Measurements from ENCODE around the gene INSR.

GRCh38 chr19:7251494-7251893 is 42.7 kb downstream of the INSR start:
- TF ChIP-seq CTCF (conservative IDR thresholded peaks at IDR 0.05; ENCODE audit: low read depth in 2 of 2) = no peak
- no peak for TF ChIP-seq CREB1 (CRISPR knock-in tag; IDR thresholded peaks at IDR 0.05; ENCODE audit: low read depth)
